GM23338 (cell line): ENCODE data around the gene MANSC1.

Experiments
- CTCF ChIP-seq, 2 experiments: fragments of 200-600 bp in 1 of 2; sonication (generic) in 1 of 2; conservative IDR thresholded peaks; 2 replicates each; pipeline versions ENCODE4 v1.5.1 to v1.6.1; 2016 to 2017; ENCODE audit warnings: antibody characterized with exemption in 2 of 2, low read depth in 2 of 2, mild to moderate bottlenecking in 2 of 2, moderate library complexity in 1 of 2
- EZH2phosphoT487 ChIP-seq: fragments of 200-600 bp; sonication (generic); IDR thresholded peaks from one replicate; pipeline ENCODE4 v1.8.1; 2018; ENCODE audit warnings: antibody characterized with exemption; ENCODE audit not compliant: unreplicated experiment

GRCh38 chr12:12302976-12303375 is 47.1 kb downstream of the MANSC1 start:
- TF ChIP-seq CTCF (conservative IDR thresholded peaks at IDR 0.05; ENCODE audit: low read depth in 2 of 2) (no peak), EZH2phosphoT487 (no peak)
